ENCODE data around the gene C17orf75.
A peak's percentile ranks its signal among the peaks of the same experiment; 100 is the strongest.
"Not testable (repeated sequence)": the region's sequence is repeated elsewhere in the genome, so short reads cannot be mapped to it uniquely, and the experiment has no call there.

The C17orf75 gene

GRCh38 chr17:32330147-32330546 is 11.8 kb downstream of the C17orf75 start:
- no peak for TF ChIP-seq TAF1 (IDR thresholded peaks at IDR 0.05; ENCODE audit: low read depth, low read length)
- TF ChIP-seq POU2F2 (IDR thresholded peaks at IDR 0.05; ENCODE audit: low read depth, low read length) = no peak
- no peak for TF ChIP-seq POLR2AphosphoS5 (IDR thresholded peaks at IDR 0.05; ENCODE audit: low read depth, low read length)
- no peak for FAIRE-seq
- no peak for DNase-seq (ENCODE audit: insufficient read length, low spot score)

DNA sequence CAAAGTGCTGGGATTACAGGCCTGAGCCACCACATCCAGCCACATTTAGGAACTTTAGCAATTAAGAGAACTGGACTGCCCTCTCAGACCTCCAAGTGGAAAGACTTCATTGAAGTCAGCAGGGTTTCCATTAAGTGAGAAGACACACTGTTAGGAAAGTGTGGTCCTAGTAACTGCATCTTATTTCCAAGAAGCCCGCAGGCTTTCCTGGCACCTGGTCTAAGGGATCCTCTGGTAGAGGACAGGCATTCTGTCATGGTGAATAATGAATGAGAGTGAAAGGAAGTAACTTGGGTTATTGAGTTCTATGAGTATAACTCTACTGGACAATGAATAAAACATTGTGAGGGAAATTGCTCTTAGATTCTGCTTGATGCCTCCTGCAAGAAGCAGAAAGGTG is 14.1 kb downstream of the C17orf75 start:
- DNase-seq (ENCODE audit: insufficient read length, low spot score) (no peak), FAIRE-seq (no peak)
- TF ChIP-seq TAF1 (IDR thresholded peaks at IDR 0.05; ENCODE audit: low read depth, low read length) = no peak
- no peak for TF ChIP-seq POU2F2 (IDR thresholded peaks at IDR 0.05; ENCODE audit: low read depth, low read length)
- no peak for TF ChIP-seq SPI1 (IDR thresholded peaks at IDR 0.05; ENCODE audit: low read depth, low read length)
- TF ChIP-seq POLR2AphosphoS5 (IDR thresholded peaks at IDR 0.05; ENCODE audit: low read depth, low read length) = no peak
- TF ChIP-seq PAX5 (IDR thresholded peaks at IDR 0.05; ENCODE audit: insufficient read depth, low read length, severe bottlenecking) = no peak
- no peak for TF ChIP-seq POLR2A (IDR thresholded peaks at IDR 0.05; ENCODE audit: low read depth, low read length)

DNA sequence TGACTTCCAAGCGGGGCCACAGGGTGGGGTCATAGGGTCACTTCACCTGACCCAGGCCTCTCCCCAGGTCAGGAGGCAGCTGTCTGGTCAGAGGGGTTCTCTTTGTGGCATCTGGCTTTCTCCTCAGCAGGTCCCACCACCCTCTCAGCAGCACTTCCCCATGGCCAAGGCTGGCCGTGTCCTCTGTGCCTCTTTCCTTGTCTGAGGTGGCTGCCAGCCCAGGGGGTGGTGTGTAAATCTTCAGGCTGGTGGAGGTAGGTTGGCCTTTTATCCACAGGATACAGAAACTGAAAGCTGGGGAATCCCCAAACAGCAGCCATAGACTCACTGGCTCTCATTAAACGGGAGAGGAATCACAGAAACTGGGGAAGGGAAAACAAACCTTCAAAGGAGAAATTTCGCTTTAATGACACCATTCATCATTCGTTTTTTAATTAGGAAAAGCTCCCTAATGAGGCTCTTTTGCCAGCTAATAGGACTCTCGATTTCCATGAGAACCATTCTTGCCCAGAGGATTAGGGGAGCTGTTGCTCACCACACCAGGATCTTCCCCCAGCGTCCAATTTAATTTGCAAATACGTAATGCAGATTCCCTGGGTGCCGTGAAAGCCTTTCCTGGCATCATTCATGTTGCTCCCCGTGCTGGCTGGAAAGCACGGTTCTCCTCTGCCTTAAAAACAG is 18.0 kb downstream of the C17orf75 start:
- TF ChIP-seq POU2F2 (IDR thresholded peaks at IDR 0.05; ENCODE audit: low read depth, low read length) (no peak), SPI1 (IDR thresholded peaks at IDR 0.05; ENCODE audit: low read depth, low read length) (0 out of 2 replicates have a peak, but pooled peaks have one; percentile 19)
- no peak for FAIRE-seq
- DNase-seq (ENCODE audit: insufficient read length, low spot score) = no peak

DNA sequence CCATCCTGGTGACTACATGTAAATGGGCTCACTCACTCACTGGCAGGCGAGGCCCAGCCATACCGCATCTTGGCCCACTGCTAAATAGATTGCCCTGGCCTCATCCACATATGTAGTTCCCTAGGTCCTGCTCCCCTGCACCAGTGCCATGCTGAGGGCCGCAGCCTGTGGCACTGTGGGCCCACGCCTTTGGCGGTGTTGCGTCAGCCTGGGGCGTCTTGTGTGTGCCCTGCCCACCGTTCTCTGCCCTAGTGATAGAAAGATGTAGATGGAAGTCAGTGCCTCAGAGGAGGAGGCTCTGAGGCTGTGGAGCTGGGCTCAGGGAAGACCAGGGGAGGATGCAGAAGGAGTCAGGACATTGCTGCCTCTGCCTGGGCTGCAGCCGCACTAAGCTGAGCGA is 18.9 kb downstream of the C17orf75 start:
- TF ChIP-seq POLR2A (IDR thresholded peaks at IDR 0.05; ENCODE audit: low read depth, low read length) (no peak), POU2F2 (IDR thresholded peaks at IDR 0.05; ENCODE audit: low read depth, low read length) (no peak), PAX5 (IDR thresholded peaks at IDR 0.05; ENCODE audit: insufficient read depth, low read length, severe bottlenecking) (no peak), POLR2AphosphoS5 (IDR thresholded peaks at IDR 0.05; ENCODE audit: low read depth, low read length) (no peak)
- no peak for FAIRE-seq

GRCh38 chr17:32320847-32321246 is 21.1 kb downstream of the C17orf75 start:
- DNase-seq (ENCODE audit: insufficient read length, low spot score) (no peak), FAIRE-seq (no peak)
- TF ChIP-seq SPI1 (IDR thresholded peaks at IDR 0.05; ENCODE audit: low read depth, low read length) (no peak), POU2F2 (IDR thresholded peaks at IDR 0.05; ENCODE audit: low read depth, low read length) (no peak), POLR2AphosphoS5 (IDR thresholded peaks at IDR 0.05; ENCODE audit: low read depth, low read length) (no peak), TAF1 (IDR thresholded peaks at IDR 0.05; ENCODE audit: low read depth, low read length) (no peak), PAX5 (IDR thresholded peaks at IDR 0.05; ENCODE audit: insufficient read depth, low read length, severe bottlenecking) (no peak), POLR2A (IDR thresholded peaks at IDR 0.05; ENCODE audit: low read depth, low read length) (no peak)

More for the DNA sequence above, 18.9 kb downstream of the C17orf75 start:
- no peak for DNase-seq (ENCODE audit: insufficient read length, low spot score)

- FAIRE-seq = not testable (repeated sequence)
Measured at GRCh38 chr17:32320080-32320479, 21.9 kb downstream of the C17orf75 start.

DNA sequence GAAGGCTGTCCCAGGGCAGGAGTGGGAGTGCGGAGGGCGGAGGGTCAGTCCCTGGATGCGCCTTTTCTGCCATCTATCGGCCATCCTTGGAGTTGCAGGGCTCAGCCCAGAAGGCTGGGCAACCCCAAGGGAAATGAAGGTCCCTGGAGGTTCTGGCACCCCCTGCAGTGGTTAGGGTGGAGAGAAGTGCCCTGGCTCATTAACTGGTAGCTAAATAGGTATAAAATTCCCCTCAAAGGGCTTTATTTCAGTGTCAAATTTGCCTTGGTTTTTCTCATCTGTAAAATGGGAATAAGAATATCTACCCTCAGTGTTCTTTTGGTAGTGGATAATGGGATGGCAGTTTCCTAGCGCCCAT is 22.4 kb downstream of the C17orf75 start:
- TF ChIP-seq TAF1 (IDR thresholded peaks at IDR 0.05; ENCODE audit: low read depth, low read length) (no peak), POLR2AphosphoS5 (IDR thresholded peaks at IDR 0.05; ENCODE audit: low read depth, low read length) (no peak), POLR2A (IDR thresholded peaks at IDR 0.05; ENCODE audit: low read depth, low read length) (no peak), PAX5 (IDR thresholded peaks at IDR 0.05; ENCODE audit: insufficient read depth, low read length, severe bottlenecking) (no peak), SPI1 (IDR thresholded peaks at IDR 0.05; ENCODE audit: low read depth, low read length) (no peak), POU2F2 (IDR thresholded peaks at IDR 0.05; ENCODE audit: low read depth, low read length) (no peak)
- FAIRE-seq (peak; percentile 95), DNase-seq (ENCODE audit: insufficient read length, low spot score) (peak; percentile 69)

More at GRCh38 chr17:32320080-32320479, 21.9 kb downstream of the C17orf75 start:
- DNase-seq (ENCODE audit: insufficient read length, low spot score) = not testable (repeated sequence)

DNA sequence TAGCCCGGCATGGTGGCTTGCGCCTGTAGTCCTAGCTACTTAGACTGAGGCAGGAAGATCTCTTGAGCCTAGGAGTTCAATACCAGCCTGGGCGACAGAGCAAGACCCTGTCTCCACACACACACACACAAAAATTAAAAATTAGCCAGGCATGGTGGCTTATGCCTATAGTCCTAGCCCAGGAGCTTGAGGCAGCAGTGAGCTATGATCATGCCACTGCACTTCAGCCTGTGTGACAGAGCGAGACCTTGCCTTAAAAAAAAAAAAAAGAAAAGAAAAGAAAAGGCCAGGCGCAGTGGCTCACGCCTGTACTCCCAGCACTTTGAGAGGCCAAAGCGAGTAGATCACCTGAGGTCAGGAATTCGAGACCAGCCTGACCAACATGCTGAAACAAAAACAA is 23.9 kb downstream of the C17orf75 start:
- TF ChIP-seq TAF1 (IDR thresholded peaks at IDR 0.05; ENCODE audit: low read depth, low read length) (no peak), POLR2A (IDR thresholded peaks at IDR 0.05; ENCODE audit: low read depth, low read length) (no peak), SPI1 (IDR thresholded peaks at IDR 0.05; ENCODE audit: low read depth, low read length) (no peak), PAX5 (IDR thresholded peaks at IDR 0.05; ENCODE audit: insufficient read depth, low read length, severe bottlenecking) (no peak), POU2F2 (IDR thresholded peaks at IDR 0.05; ENCODE audit: low read depth, low read length) (no peak), POLR2AphosphoS5 (IDR thresholded peaks at IDR 0.05; ENCODE audit: low read depth, low read length) (no peak)
- no peak for DNase-seq (ENCODE audit: insufficient read length, low spot score)
- no peak for FAIRE-seq

DNA sequence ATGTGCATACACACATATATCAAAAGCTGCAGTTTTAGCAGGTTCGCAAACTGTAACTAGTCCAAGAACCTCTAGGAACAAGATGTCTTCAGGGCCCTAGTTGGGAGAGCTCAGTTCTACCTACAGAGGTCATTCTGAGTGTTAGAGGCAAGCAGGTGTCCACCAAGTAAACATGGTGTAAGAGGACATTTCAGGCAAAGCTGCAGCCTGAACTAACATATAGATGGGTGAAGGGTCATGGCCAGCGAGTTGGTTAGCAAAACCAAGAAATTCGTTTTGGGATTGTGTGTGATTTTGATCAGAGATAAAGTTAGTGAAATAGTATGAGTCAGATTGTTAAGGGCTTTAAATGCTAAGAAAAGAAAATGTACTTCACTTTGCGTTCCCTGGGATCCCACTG is 24.6 kb downstream of the C17orf75 start:
- TF ChIP-seq POLR2AphosphoS5 (IDR thresholded peaks at IDR 0.05; ENCODE audit: low read depth, low read length) (no peak), POU2F2 (IDR thresholded peaks at IDR 0.05; ENCODE audit: low read depth, low read length) (no peak), SPI1 (IDR thresholded peaks at IDR 0.05; ENCODE audit: low read depth, low read length) (no peak), PAX5 (IDR thresholded peaks at IDR 0.05; ENCODE audit: insufficient read depth, low read length, severe bottlenecking) (no peak), POLR2A (IDR thresholded peaks at IDR 0.05; ENCODE audit: low read depth, low read length) (no peak), TAF1 (IDR thresholded peaks at IDR 0.05; ENCODE audit: low read depth, low read length) (no peak)
- FAIRE-seq = no peak
- DNase-seq (ENCODE audit: insufficient read length, low spot score) = no peak

GRCh38 chr17:32316653-32317052 is 25.3 kb downstream of the C17orf75 start:
- FAIRE-seq; DNase-seq (ENCODE audit: insufficient read length, low spot score): not testable (repeated sequence)

- DNase-seq (ENCODE audit: insufficient read length, low spot score) = no peak
- no peak for FAIRE-seq
- no peak for TF ChIP-seq TAF1 (IDR thresholded peaks at IDR 0.05; ENCODE audit: low read depth, low read length)
- TF ChIP-seq POU2F2 (IDR thresholded peaks at IDR 0.05; ENCODE audit: low read depth, low read length) = no peak
- no peak for TF ChIP-seq SPI1 (IDR thresholded peaks at IDR 0.05; ENCODE audit: low read depth, low read length)
Measured at GRCh38 chr17:32315171-32315570, 26.8 kb downstream of the C17orf75 start.

Measured in GM12891 (cell line).